Right lobe of liver (tissue), 4 donors: ENCODE data around the gene GTF2IRD1.

Experiments
- POLR2A ChIP-seq: fragments of 450-650 bp; IDR thresholded peaks from one replicate; pipeline ENCODE4 v1.6.1; 2017; ENCODE audit warnings: antibody characterized with exemption, mild to moderate bottlenecking
- TF ChIP-seq, protein P1 (sequence below), 4 donors: fragments of 200-600 bp in 3 of 4; fragments of 450-650 bp in 1 of 4; IDR thresholded peaks; one replicate each; pipeline versions ENCODE4 v1.5.1 to v1.8.0; 2016 to 2022; ENCODE audit warnings: antibody characterized with exemption in 4 of 4, mild to moderate bottlenecking in 2 of 4
- donor health status: DM: no; HTN: no; CAD: no.
- donor health status: DM: no; HTN: no; CAD: no.
- donor health status: DM: no; HTN: yes; CAD: no.

DNA sequence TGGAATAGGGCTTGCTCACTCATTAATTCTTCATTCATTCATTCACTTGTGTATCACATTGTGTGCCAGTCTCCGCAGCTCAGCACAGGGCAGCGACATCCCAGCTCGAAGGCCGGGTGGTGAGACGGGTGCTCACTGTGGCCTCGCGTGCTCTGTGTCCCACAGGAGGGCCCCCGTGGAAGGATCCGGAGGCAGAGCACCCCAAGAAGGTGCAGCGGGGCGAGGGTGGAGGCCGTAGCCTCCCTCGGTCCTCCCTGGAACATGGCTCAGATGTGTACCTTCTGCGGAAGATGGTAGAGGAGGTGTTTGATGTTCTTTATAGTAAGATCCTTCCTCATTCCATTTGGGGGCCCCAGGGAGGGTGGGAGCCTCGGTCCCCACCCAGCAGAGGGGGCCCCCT, 61.6 kb downstream of the GTF2IRD1 start:
- TF ChIP-seq, protein P1, sequence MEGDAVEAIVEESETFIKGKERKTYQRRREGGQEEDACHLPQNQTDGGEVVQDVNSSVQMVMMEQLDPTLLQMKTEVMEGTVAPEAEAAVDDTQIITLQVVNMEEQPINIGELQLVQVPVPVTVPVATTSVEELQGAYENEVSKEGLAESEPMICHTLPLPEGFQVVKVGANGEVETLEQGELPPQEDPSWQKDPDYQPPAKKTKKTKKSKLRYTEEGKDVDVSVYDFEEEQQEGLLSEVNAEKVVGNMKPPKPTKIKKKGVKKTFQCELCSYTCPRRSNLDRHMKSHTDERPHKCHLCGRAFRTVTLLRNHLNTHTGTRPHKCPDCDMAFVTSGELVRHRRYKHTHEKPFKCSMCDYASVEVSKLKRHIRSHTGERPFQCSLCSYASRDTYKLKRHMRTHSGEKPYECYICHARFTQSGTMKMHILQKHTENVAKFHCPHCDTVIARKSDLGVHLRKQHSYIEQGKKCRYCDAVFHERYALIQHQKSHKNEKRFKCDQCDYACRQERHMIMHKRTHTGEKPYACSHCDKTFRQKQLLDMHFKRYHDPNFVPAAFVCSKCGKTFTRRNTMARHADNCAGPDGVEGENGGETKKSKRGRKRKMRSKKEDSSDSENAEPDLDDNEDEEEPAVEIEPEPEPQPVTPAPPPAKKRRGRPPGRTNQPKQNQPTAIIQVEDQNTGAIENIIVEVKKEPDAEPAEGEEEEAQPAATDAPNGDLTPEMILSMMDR (IDR thresholded peaks at IDR 0.05) = no peak
- TF ChIP-seq POLR2A = no peak
